ENCODE measurements around the gene APOC4. TPM values are rescaled to one million over a fixed set of nuclear protein-coding genes. Genes with fewer than 3 reads are reported as not detected.

The APOC4 gene
- total RNA-seq, 4 donors from 2014 or later, result not detected

- in situ Hi-C loops (cut with MboI; ENCODE audit: low sequenced_read_pairs in 4 of 4), result no loop called here
- no peaks in the 10 kb centered on the region for H3K27me3 ChIP-seq
- H3K27ac ChIP-seq, result no peak overlapping the region
- intact Hi-C loops (cut with DNase I; ENCODE audit: low total_unique reads), result no loop called here
- ATAC-seq (no peak), DNase-seq (no peak)
- H3K4me3 ChIP-seq, result no peak overlapping the region
- TF ChIP-seq POLR2A (IDR thresholded peaks at IDR 0.05) (no peak), CTCF (IDR thresholded peaks at IDR 0.05 in 4 of 5, conservative IDR thresholded peaks at IDR 0.05 in 1 of 5) (no peak)
- peaks cover 4 to 61% of the 10 kb centered on the region in 2 donors for H3K36me3 ChIP-seq
- no peaks in the 10 kb centered on the region for H3K4me1 ChIP-seq
- no peaks in the 10 kb centered on the region for H3K9me3 ChIP-seq
Observed at GRCh38 chr19:44974857-44975256, 32.8 kb downstream of the APOC4 start.

GRCh38 chr19:44975444-44975843 lies 33.4 kb downstream of the APOC4 start:
- ATAC-seq, result no peak
- no peaks in the 10 kb centered on the region for H3K4me1 ChIP-seq

GRCh38 chr19:44984005-44984404 lies 42.0 kb downstream of the APOC4 start:
- no peak for DNase-seq
- Histone ChIP-seq H3K4me1 (no peaks in the 10 kb centered on the region), H3K27ac (no peak overlapping the region), H3K4me3 (no peak overlapping the region), H3K36me3 (peaks cover 0 to 54% of the 10 kb centered on the region in 2 donors), H3K9me3 (no peaks in the 10 kb centered on the region), H3K27me3 (no peaks in the 10 kb centered on the region)
- TF ChIP-seq POLR2A (IDR thresholded peaks at IDR 0.05) (no peak), CTCF (IDR thresholded peaks at IDR 0.05 in 4 of 5, conservative IDR thresholded peaks at IDR 0.05 in 1 of 5) (no peak)
- in situ Hi-C loops (cut with MboI; ENCODE audit: low sequenced_read_pairs in 4 of 4), result no loop called here
- intact Hi-C loops (cut with DNase I; ENCODE audit: low total_unique reads), result no loop called here
- no peak for ATAC-seq

More at GRCh38 chr19:44975444-44975843, 33.4 kb downstream of the APOC4 start:
- no peaks in the 10 kb centered on the region for H3K27me3 ChIP-seq
- peaks cover 4 to 67% of the 10 kb centered on the region in 2 donors for H3K36me3 ChIP-seq
- in situ Hi-C loops (cut with MboI; ENCODE audit: low sequenced_read_pairs in 4 of 4), result no loop called here
- intact Hi-C loops (cut with DNase I; ENCODE audit: low total_unique reads), result no loop called here
- H3K4me3 ChIP-seq, result no peak overlapping the region
- no peak overlapping the region for H3K27ac ChIP-seq
- H3K9me3 ChIP-seq, result no peaks in the 10 kb centered on the region
- no peak for DNase-seq
- TF ChIP-seq CTCF (IDR thresholded peaks at IDR 0.05 in 4 of 5, conservative IDR thresholded peaks at IDR 0.05 in 1 of 5), result no peak
- TF ChIP-seq POLR2A (IDR thresholded peaks at IDR 0.05), result no peak

- intact Hi-C loops (cut with DNase I; ENCODE audit: low total_unique reads), result no loop called here
- in situ Hi-C loops (cut with MboI; ENCODE audit: low sequenced_read_pairs in 4 of 4), result no loop called here
- DNase-seq, result no peak
- TF ChIP-seq CTCF (IDR thresholded peaks at IDR 0.05 in 4 of 5, conservative IDR thresholded peaks at IDR 0.05 in 1 of 5) (no peak), POLR2A (IDR thresholded peaks at IDR 0.05) (no peak)
- no peaks in the 10 kb centered on the region for H3K9me3 ChIP-seq
- H3K36me3 ChIP-seq, result peaks cover 0 to 54% of the 10 kb centered on the region in 2 donors
- no peaks in the 10 kb centered on the region for H3K4me1 ChIP-seq
- no peak for ATAC-seq
- H3K27me3 ChIP-seq, result no peaks in the 10 kb centered on the region
- no peak overlapping the region for H3K27ac ChIP-seq
- H3K4me3 ChIP-seq, result no peak overlapping the region
Observed at GRCh38 chr19:44985445-44985844, 43.4 kb downstream of the APOC4 start.

GRCh38 chr19:44986389-44986788 lies 44.4 kb downstream of the APOC4 start:
- H3K27me3 ChIP-seq, result no peaks in the 10 kb centered on the region
- H3K4me3 ChIP-seq, result no peak overlapping the region
- no peak for DNase-seq
- no peaks in the 10 kb centered on the region for H3K4me1 ChIP-seq
- peaks cover 0 to 58% of the 10 kb centered on the region in 2 donors for H3K36me3 ChIP-seq
- TF ChIP-seq POLR2A (IDR thresholded peaks at IDR 0.05) (no peak), CTCF (IDR thresholded peaks at IDR 0.05 in 4 of 5, conservative IDR thresholded peaks at IDR 0.05 in 1 of 5) (no peak)
- intact Hi-C loops (cut with DNase I; ENCODE audit: low total_unique reads), result no loop called here
- no peak for ATAC-seq
- H3K9me3 ChIP-seq, result no peaks in the 10 kb centered on the region
- in situ Hi-C loops (cut with MboI; ENCODE audit: low sequenced_read_pairs in 4 of 4), result no loop called here
- H3K27ac ChIP-seq, result no peak overlapping the region

Data from gastrocnemius medialis (tissue), 4 donors.